HEK293T (cell line): Measurements from ENCODE around the gene MUTYH.

ENCODE experiments used
- CTCF ChIA-PET: fragments of 350-600 bp; formaldehyde crosslinking; extraction: SDS; loops from one replicate; lab custom pipeline; 2021; ENCODE audit warnings: antibody characterized with exemption, inconsistent platforms; lab: Yijun Ruan, JAX
- POLR2A ChIA-PET: fragments of 350-600 bp; formaldehyde crosslinking; extraction: SDS; loops from one replicate; lab custom pipeline; 2020; ENCODE audit warnings: antibody characterized with exemption, inconsistent platforms; lab: Yijun Ruan, JAX
- DNase-seq: peaks from one replicate; pipeline ENCODE4 v3.0.0; 2012; ENCODE audit warnings: mixed read lengths; ENCODE audit errors: extremely low spot score
- ARNT ChIP-seq: fragments of 450-650 bp; IDR thresholded peaks from 2 replicates; pipeline ENCODE4 v1.6.1; 2017; ENCODE audit warnings: mild to moderate bottlenecking
- BHLHE40 ChIP-seq: fragments of 450-650 bp; IDR thresholded peaks from 2 replicates; pipeline ENCODE4 v1.6.1; 2016; ENCODE audit warnings: mild to moderate bottlenecking, moderate library complexity, borderline replicate concordance
- CTBP1 ChIP-seq: fragments of 450-650 bp; IDR thresholded peaks from 2 replicates; pipeline ENCODE4 v1.6.1; 2016; ENCODE audit warnings: borderline replicate concordance
- ELF4 ChIP-seq: fragments of 450-650 bp; IDR thresholded peaks from 2 replicates; pipeline ENCODE4 v1.6.1; 2017; ENCODE audit warnings: antibody characterized with exemption
- FOXA1 ChIP-seq: fragments of 450-650 bp; IDR thresholded peaks from 2 replicates; pipeline ENCODE4 v1.6.1; 2016; ENCODE audit warnings: mild to moderate bottlenecking
- FOXK2 ChIP-seq: fragments of 450-650 bp; IDR thresholded peaks from 2 replicates; pipeline ENCODE4 v1.6.1; 2016; ENCODE audit warnings: mild to moderate bottlenecking
- FOXM1 ChIP-seq: fragments of 450-650 bp; IDR thresholded peaks from 2 replicates; pipeline ENCODE4 v1.6.1; 2017; ENCODE audit warnings: mild to moderate bottlenecking, borderline replicate concordance
- HDGF ChIP-seq: fragments of 450-650 bp; IDR thresholded peaks from 2 replicates; pipeline ENCODE4 v1.6.1; 2017; ENCODE audit warnings: antibody characterized with exemption, borderline replicate concordance
- L3MBTL2 ChIP-seq: fragments of 450-650 bp; conservative IDR thresholded peaks from 2 replicates; pipeline ENCODE4 v1.6.1; 2016; ENCODE audit warnings: mild to moderate bottlenecking
- LEF1 ChIP-seq: fragments of 450-650 bp; IDR thresholded peaks from 2 replicates; pipeline ENCODE4 v1.6.1; 2017; ENCODE audit warnings: mild to moderate bottlenecking, borderline replicate concordance
- NFRKB ChIP-seq: fragments of 450-650 bp; IDR thresholded peaks from 2 replicates; pipeline ENCODE4 v1.6.1; 2016; ENCODE audit warnings: mild to moderate bottlenecking, moderate library complexity
- SP1 ChIP-seq: fragments of 450-650 bp; IDR thresholded peaks from 2 replicates; pipeline ENCODE4 v1.6.1; 2017
- SUZ12 ChIP-seq: fragments of 450-650 bp; IDR thresholded peaks from 2 replicates; pipeline ENCODE4 v1.6.1; 2016; ENCODE audit warnings: mild to moderate bottlenecking
- TARDBP ChIP-seq: fragments of 450-650 bp; IDR thresholded peaks from 2 replicates; pipeline ENCODE4 v1.6.1; 2016
- ZNF384 ChIP-seq: fragments of 450-650 bp; IDR thresholded peaks from 2 replicates; pipeline ENCODE4 v1.6.1; 2016
- TF ChIP-seq, protein P1 (sequence below): fragments of 450-650 bp; IDR thresholded peaks from 2 replicates; pipeline ENCODE4 v1.6.1; 2016

The MUTYH gene

DNA sequence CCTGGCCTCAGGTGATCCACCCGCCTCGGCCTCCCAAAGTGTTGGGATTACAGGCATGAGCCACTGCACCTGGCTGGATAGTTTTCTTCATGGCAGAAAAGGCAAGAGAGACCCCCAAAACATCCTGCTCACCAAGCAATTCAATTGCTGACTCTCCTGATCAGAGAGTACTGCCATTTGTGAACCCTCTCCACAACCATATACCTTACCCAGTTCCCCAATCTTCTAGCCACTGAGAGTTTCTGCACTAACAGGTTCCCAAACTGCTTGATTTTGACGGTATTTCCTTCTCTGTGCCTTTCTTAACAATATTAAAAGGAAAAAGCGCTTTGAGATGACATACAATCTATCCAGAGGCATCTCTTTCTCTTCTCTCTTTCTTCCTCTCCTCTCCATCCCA is 39.9 kb upstream of the MUTYH start:
- DNase-seq, result no peak
- POLR2A ChIA-PET, result no interaction called here
- CTCF ChIA-PET, result no interaction called here
- no peak for TF ChIP-seq FOXK2
- TF ChIP-seq NFRKB, result no peak
- no peak for TF ChIP-seq FOXA1
- no peak for TF ChIP-seq TARDBP
- no peak for TF ChIP-seq HDGF
- TF ChIP-seq SUZ12, result no peak
- TF ChIP-seq LEF1, result no peak
- TF ChIP-seq, protein P1, sequence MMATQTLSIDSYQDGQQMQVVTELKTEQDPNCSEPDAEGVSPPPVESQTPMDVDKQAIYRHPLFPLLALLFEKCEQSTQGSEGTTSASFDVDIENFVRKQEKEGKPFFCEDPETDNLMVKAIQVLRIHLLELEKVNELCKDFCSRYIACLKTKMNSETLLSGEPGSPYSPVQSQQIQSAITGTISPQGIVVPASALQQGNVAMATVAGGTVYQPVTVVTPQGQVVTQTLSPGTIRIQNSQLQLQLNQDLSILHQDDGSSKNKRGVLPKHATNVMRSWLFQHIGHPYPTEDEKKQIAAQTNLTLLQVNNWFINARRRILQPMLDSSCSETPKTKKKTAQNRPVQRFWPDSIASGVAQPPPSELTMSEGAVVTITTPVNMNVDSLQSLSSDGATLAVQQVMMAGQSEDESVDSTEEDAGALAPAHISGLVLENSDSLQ, result no peak
- no peak for TF ChIP-seq L3MBTL2
- no peak for TF ChIP-seq ELF4
- no peak for TF ChIP-seq FOXM1
- no peak for TF ChIP-seq ZNF384

DNA sequence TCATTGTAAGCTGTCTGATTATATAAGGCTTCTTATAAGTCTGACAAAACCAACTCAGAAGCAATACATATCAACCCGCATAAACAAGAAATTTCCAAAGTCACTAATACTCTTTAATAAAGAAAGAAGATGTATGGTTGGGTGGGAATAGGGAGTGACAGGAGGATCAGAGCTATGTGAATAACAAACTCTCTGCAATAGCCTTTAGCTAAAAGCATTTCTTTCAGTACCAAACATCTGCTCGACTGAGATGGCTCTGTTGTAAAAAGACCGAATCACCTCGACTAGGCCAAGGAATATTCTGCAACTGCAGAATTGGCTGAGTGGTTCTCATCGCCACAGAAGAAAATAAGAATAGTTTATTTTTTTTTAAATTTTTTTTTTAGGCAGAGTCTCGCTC is 39.3 kb upstream of the MUTYH start:
- ChIA-PET CTCF (no interaction called here), POLR2A (no interaction called here)
- DNase-seq, result no peak
- no peak for TF ChIP-seq FOXM1
- no peak for TF ChIP-seq ARNT
- TF ChIP-seq TARDBP, result no peak
- no peak for TF ChIP-seq CTBP1
- TF ChIP-seq ELF4, result no peak
- no peak for TF ChIP-seq ZNF384
- no peak for TF ChIP-seq FOXA1
- TF ChIP-seq HDGF, result no peak
- no peak for TF ChIP-seq SUZ12
- TF ChIP-seq BHLHE40, result no peak
- no peak for TF ChIP-seq LEF1
- no peak for TF ChIP-seq L3MBTL2

DNA sequence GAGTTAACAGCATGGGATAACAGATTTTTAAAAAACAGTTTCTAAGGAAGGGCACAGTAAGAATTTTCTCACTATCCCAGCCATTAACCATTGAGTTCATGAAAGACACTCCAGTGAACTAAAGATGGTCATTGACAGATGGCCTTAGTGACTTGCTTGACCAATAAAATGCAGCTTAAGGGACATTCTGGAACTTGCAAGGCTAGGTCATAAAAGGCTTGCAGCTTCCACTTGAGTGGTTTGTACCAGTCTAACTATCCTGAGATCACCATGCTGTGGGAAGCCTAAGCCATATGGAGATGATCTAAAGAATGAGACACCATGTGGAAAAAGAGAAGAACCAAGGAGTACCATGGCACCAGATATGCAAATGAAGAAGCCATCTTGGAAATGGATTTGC is 37.9 kb upstream of the MUTYH start:
- ChIA-PET POLR2A (interaction anchor here (1.2 kb wide), 1 partner anchor 144 kb away, joined by 4 read pairs; the partner anchor contains the start of gene PRDX1), CTCF (no interaction called here)
- TF ChIP-seq FOXM1 (no peak), SUZ12 (no peak), L3MBTL2 (no peak), CTBP1 (no peak)
- no peak for DNase-seq

DNA sequence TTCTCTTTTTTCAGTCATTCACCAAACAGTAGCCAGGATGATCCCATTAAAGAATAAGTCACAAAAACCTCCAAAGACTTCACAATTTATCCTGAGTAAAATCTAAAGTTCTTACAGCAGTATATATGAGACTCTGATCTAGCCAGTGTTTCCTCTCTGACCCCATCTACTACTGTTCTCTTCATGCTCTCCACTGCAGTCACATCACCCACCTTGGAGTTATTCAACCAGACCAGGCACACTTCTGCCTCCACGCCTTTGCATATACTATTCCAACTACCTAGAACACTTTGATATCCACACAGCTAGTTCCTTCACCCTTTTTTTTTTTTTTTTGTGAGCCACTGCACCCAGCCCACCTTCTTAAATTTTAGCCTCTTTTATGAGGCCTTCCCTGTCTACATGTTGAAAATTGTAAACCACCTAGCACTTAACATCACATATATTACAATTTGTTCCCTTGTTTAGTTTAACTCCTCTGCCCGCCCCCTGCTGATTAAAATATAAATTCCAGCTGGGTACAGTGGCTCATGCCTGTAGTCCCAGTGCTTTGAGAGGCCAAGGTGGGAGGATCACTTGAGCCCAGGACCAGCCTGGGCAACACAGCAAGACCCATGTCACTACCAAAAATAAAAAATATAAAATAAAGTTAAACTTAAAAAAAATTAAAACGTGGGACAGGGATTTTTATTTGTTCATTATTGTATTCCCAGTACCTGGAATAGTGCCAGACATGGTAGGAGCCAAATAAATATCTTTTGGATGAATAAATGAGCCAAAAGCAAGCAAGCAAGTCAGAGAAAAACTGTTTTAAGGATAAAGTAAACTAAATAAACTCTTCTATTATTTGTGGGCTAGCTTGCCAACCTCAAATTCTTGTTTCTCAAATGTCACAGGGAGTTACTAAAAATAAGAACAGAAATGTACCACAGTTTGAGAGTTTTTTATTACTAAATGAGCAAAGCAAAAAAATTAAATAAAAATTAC is 35.2 kb upstream of the MUTYH start:
- TF ChIP-seq FOXK2 (no peak), NFRKB (no peak), SP1 (no peak), SUZ12 (no peak), FOXA1 (no peak), ARNT (no peak), TARDBP (no peak), ELF4 (no peak), FOXM1 (no peak), BHLHE40 (no peak), LEF1 (no peak), L3MBTL2 (no peak), HDGF (no peak), CTBP1 (no peak)
- TF ChIP-seq, protein P1, result no peak
- ChIA-PET CTCF (interaction anchor here (0.6 to 1.0 kb wide), 3 partner anchors 10 to 117 kb away, joined by 3 to 7 read pairs (median 3); no protein-coding TSS in a partner anchor), POLR2A (no interaction called here)
- DNase-seq, result no peak

DNA sequence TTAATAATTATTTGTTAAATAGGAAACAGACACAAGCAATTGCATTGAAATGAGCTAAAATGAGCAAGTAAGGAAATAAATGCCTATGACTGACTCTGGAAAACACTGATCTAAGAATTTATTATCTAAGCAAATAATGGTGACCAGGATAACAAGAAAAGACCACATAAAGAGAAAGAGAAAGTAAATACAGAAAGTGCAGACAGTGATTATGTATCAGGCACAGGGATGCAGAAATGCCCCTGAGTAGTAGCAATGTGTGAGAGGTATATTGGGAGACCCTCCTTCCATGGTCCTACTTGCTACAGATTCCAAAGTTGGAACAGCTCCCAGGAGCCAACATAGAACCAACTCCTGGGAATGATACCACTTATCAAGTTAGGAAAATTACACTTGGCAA is 33.3 kb upstream of the MUTYH start:
- CTCF ChIA-PET, result no interaction called here
- POLR2A ChIA-PET, result interaction anchor here (0.7 kb wide), 1 partner anchor 34 kb away, joined by 5 read pairs; the partner anchor contains the start of genes MUTYH and TOE1
- TF ChIP-seq HDGF (no peak), BHLHE40 (no peak), L3MBTL2 (no peak), TARDBP (no peak)
- TF ChIP-seq, protein P1, result no peak
- DNase-seq, result no peak

DNA sequence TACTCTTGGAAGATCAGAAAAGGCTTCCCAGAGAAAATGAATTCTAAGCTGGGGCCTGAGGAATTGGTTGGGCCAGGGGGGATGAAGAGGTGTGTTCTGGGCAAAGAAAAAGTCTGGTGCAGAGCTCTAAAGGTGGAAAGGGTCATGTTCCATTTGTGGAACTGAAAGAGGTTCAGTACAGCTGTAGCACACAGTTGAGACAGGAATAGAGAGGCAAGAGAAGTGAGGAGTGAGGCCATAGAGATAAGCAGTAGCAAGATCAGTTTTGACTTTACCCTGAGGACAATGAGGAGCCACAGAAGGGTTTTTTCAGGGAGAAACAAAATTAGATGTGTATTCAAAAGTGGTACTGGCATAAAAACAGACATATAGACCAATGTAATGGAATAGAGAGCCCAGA is 30.3 kb upstream of the MUTYH start:
- CTCF ChIA-PET, result interaction anchor here (1.0 kb wide), 1 partner anchor 10 kb away, joined by 4 read pairs; no protein-coding TSS in a partner anchor

More for the DNA sequence above, 30.3 kb upstream of the MUTYH start:
- no peak for DNase-seq
- POLR2A ChIA-PET, result no interaction called here
- TF ChIP-seq CTBP1 (no peak), ZNF384 (no peak), L3MBTL2 (no peak), SP1 (no peak), FOXA1 (no peak), NFRKB (no peak), FOXM1 (no peak), ELF4 (no peak), TARDBP (no peak), LEF1 (no peak), SUZ12 (no peak), HDGF (no peak), BHLHE40 (no peak), ARNT (no peak), FOXK2 (no peak)
- TF ChIP-seq, protein P1, result no peak
